ENCODE measurements around the gene MOK.

MOK gene

GRCh38 chr14:102283631-102284129, 21.3 kb downstream of the MOK start:
- no peak for DNase-seq (ENCODE audit: low spot score)
- no peaks in the 10 kb centered on the region for H3K27me3 Mint-ChIP-seq (ENCODE audit: low read depth)
- H3K9me3 Mint-ChIP-seq, result no peaks in the 10 kb centered on the region
- no peak overlapping the region for H3K4me3 Mint-ChIP-seq
- no peaks in the 10 kb centered on the region for H3K4me1 Mint-ChIP-seq (ENCODE audit: low read depth)
- H3K27ac Mint-ChIP-seq, result no peak overlapping the region
- H3K36me3 Mint-ChIP-seq (ENCODE audit: low read depth), result no peaks in the 10 kb centered on the region

- no peak for DNase-seq (ENCODE audit: low spot score)
- Mint-ChIP-seq H3K4me3 (no peak overlapping the region), H3K9me3 (no peaks in the 10 kb centered on the region), H3K36me3 (ENCODE audit: low read depth) (no peaks in the 10 kb centered on the region), H3K4me1 (ENCODE audit: low read depth) (no peaks in the 10 kb centered on the region), H3K27me3 (ENCODE audit: low read depth) (no peaks in the 10 kb centered on the region), H3K27ac (no peak overlapping the region)
Observed at GRCh38 chr14:102282751-102283465, 22.1 kb downstream of the MOK start.

GRCh38 chr14:102280376-102280962, 24.5 kb downstream of the MOK start:
- no peak for DNase-seq (ENCODE audit: low spot score)
- Mint-ChIP-seq H3K27ac (no peak overlapping the region), H3K27me3 (ENCODE audit: low read depth) (no peaks in the 10 kb centered on the region)

GRCh38 chr14:102279688-102280348, 25.1 kb downstream of the MOK start:
- H3K27me3 Mint-ChIP-seq (ENCODE audit: low read depth), result no peaks in the 10 kb centered on the region
- no peaks in the 10 kb centered on the region for H3K9me3 Mint-ChIP-seq
- DNase-seq (ENCODE audit: low spot score), result no peak
- no peaks in the 10 kb centered on the region for H3K4me1 Mint-ChIP-seq (ENCODE audit: low read depth)
- no peaks in the 10 kb centered on the region for H3K36me3 Mint-ChIP-seq (ENCODE audit: low read depth)
- H3K27ac Mint-ChIP-seq, result no peak overlapping the region
- H3K4me3 Mint-ChIP-seq, result no peak overlapping the region

More at GRCh38 chr14:102280376-102280962, 24.5 kb downstream of the MOK start:
- Mint-ChIP-seq H3K36me3 (ENCODE audit: low read depth) (no peaks in the 10 kb centered on the region), H3K4me3 (no peak overlapping the region), H3K9me3 (no peaks in the 10 kb centered on the region), H3K4me1 (ENCODE audit: low read depth) (no peaks in the 10 kb centered on the region)

GRCh38 chr14:102279282-102279681, 25.7 kb downstream of the MOK start:
- DNase-seq (ENCODE audit: low spot score), result no peak

GRCh38 chr14:102278631-102278935, 26.4 kb downstream of the MOK start:
- Mint-ChIP-seq H3K27ac (no peak overlapping the region), H3K36me3 (ENCODE audit: low read depth) (no peaks in the 10 kb centered on the region), H3K27me3 (ENCODE audit: low read depth) (no peaks in the 10 kb centered on the region), H3K4me1 (ENCODE audit: low read depth) (no peaks in the 10 kb centered on the region), H3K4me3 (no peak overlapping the region), H3K9me3 (no peaks in the 10 kb centered on the region)
- DNase-seq (ENCODE audit: low spot score), result no peak

More at GRCh38 chr14:102279282-102279681, 25.7 kb downstream of the MOK start:
- Mint-ChIP-seq H3K4me1 (ENCODE audit: low read depth) (no peaks in the 10 kb centered on the region), H3K9me3 (no peaks in the 10 kb centered on the region), H3K27me3 (ENCODE audit: low read depth) (no peaks in the 10 kb centered on the region), H3K27ac (no peak overlapping the region), H3K4me3 (no peak overlapping the region), H3K36me3 (ENCODE audit: low read depth) (no peaks in the 10 kb centered on the region)

- Mint-ChIP-seq H3K4me3 (no peak overlapping the region), H3K36me3 (ENCODE audit: low read depth) (no peaks in the 10 kb centered on the region), H3K4me1 (ENCODE audit: low read depth) (no peaks in the 10 kb centered on the region), H3K27ac (no peak overlapping the region), H3K27me3 (ENCODE audit: low read depth) (no peaks in the 10 kb centered on the region), H3K9me3 (no peaks in the 10 kb centered on the region)
- DNase-seq (ENCODE audit: low spot score), result no peak
Observed at GRCh38 chr14:102277874-102278630, 26.9 kb downstream of the MOK start.

- no peak overlapping the region for H3K27ac Mint-ChIP-seq
- H3K4me1 Mint-ChIP-seq (ENCODE audit: low read depth), result no peaks in the 10 kb centered on the region
- no peaks in the 10 kb centered on the region for H3K27me3 Mint-ChIP-seq (ENCODE audit: low read depth)
- no peak overlapping the region for H3K4me3 Mint-ChIP-seq
- DNase-seq (ENCODE audit: low spot score), result no peak
- no peaks in the 10 kb centered on the region for H3K9me3 Mint-ChIP-seq
- H3K36me3 Mint-ChIP-seq (ENCODE audit: low read depth), result no peaks in the 10 kb centered on the region
Observed at GRCh38 chr14:102275866-102276265, 29.1 kb downstream of the MOK start.

- no peaks in the 10 kb centered on the region for H3K27me3 Mint-ChIP-seq (ENCODE audit: low read depth)
- H3K9me3 Mint-ChIP-seq, result no peaks in the 10 kb centered on the region
- no peak for DNase-seq (ENCODE audit: low spot score)
- H3K4me1 Mint-ChIP-seq (ENCODE audit: low read depth), result no peaks in the 10 kb centered on the region
- no peak overlapping the region for H3K4me3 Mint-ChIP-seq
- no peak overlapping the region for H3K27ac Mint-ChIP-seq
- H3K36me3 Mint-ChIP-seq (ENCODE audit: low read depth), result no peaks in the 10 kb centered on the region
Observed at GRCh38 chr14:102272392-102272791, 32.6 kb downstream of the MOK start.

GRCh38 chr14:102264775-102265174, 40.2 kb downstream of the MOK start:
- H3K9me3 Mint-ChIP-seq, result no peaks in the 10 kb centered on the region
- no peak for DNase-seq (ENCODE audit: low spot score)
- no peak overlapping the region for H3K4me3 Mint-ChIP-seq
- no peaks in the 10 kb centered on the region for H3K36me3 Mint-ChIP-seq (ENCODE audit: low read depth)
- H3K4me1 Mint-ChIP-seq (ENCODE audit: low read depth), result no peaks in the 10 kb centered on the region
- H3K27ac Mint-ChIP-seq, result no peak overlapping the region
- no peaks in the 10 kb centered on the region for H3K27me3 Mint-ChIP-seq (ENCODE audit: low read depth)

GRCh38 chr14:102264355-102264754, 40.6 kb downstream of the MOK start:
- no peaks in the 10 kb centered on the region for H3K4me1 Mint-ChIP-seq (ENCODE audit: low read depth)
- H3K9me3 Mint-ChIP-seq, result no peaks in the 10 kb centered on the region
- no peaks in the 10 kb centered on the region for H3K27me3 Mint-ChIP-seq (ENCODE audit: low read depth)
- H3K27ac Mint-ChIP-seq, result no peak overlapping the region
- DNase-seq (ENCODE audit: low spot score), result no peak
- H3K4me3 Mint-ChIP-seq, result no peak overlapping the region
- H3K36me3 Mint-ChIP-seq (ENCODE audit: low read depth), result no peaks in the 10 kb centered on the region

- Mint-ChIP-seq H3K4me3 (no peak overlapping the region), H3K27me3 (ENCODE audit: low read depth) (no peaks in the 10 kb centered on the region), H3K36me3 (ENCODE audit: low read depth) (no peaks in the 10 kb centered on the region), H3K27ac (no peak overlapping the region), H3K4me1 (ENCODE audit: low read depth) (no peaks in the 10 kb centered on the region), H3K9me3 (no peaks in the 10 kb centered on the region)
- no peak for DNase-seq (ENCODE audit: low spot score)
Observed at GRCh38 chr14:102262929-102263462, 42.0 kb downstream of the MOK start.

- no peaks in the 10 kb centered on the region for H3K4me1 Mint-ChIP-seq (ENCODE audit: low read depth)
- no peak for DNase-seq (ENCODE audit: low spot score)
- H3K4me3 Mint-ChIP-seq, result no peak overlapping the region
- no peaks in the 10 kb centered on the region for H3K27me3 Mint-ChIP-seq (ENCODE audit: low read depth)
- H3K27ac Mint-ChIP-seq, result no peak overlapping the region
- no peaks in the 10 kb centered on the region for H3K9me3 Mint-ChIP-seq
- no peaks in the 10 kb centered on the region for H3K36me3 Mint-ChIP-seq (ENCODE audit: low read depth)
Observed at GRCh38 chr14:102258136-102258535, 46.8 kb downstream of the MOK start.

GRCh38 chr14:102256716-102257115, 48.2 kb downstream of the MOK start:
- Mint-ChIP-seq H3K27ac (no peak overlapping the region), H3K4me3 (no peak overlapping the region), H3K36me3 (ENCODE audit: low read depth) (no peaks in the 10 kb centered on the region), H3K9me3 (no peaks in the 10 kb centered on the region), H3K4me1 (ENCODE audit: low read depth) (no peaks in the 10 kb centered on the region), H3K27me3 (ENCODE audit: low read depth) (peaks cover 2% of the 10 kb centered on the region)
- no peak for DNase-seq (ENCODE audit: low spot score)
